ENCODE measurements around the gene POC1A.

POC1A gene

GRCh38 chr3:52194485-52195290, 40.5 kb upstream of the POC1A start:
- FAIRE-seq (no peak), DNase-seq (ENCODE audit: insufficient read length) (no peak)
- TF ChIP-seq POLR2AphosphoS5 (IDR thresholded peaks at IDR 0.05; ENCODE audit: low read depth, low read length) (no peak), TAF1 (IDR thresholded peaks at IDR 0.05; ENCODE audit: borderline replicate concordance, low read depth, low read length) (no peak), POLR2A (IDR thresholded peaks at IDR 0.05; ENCODE audit: low read depth, low read length) (no peak)

- TF ChIP-seq TAF1 (IDR thresholded peaks at IDR 0.05; ENCODE audit: borderline replicate concordance, low read depth, low read length) = no peak
- no peak for DNase-seq (ENCODE audit: insufficient read length)
- no peak for FAIRE-seq
These were observed 38.8 kb upstream of the POC1A start for GRCh38 chr3:52193065-52193464.

- no peak for TF ChIP-seq TAF1 (IDR thresholded peaks at IDR 0.05; ENCODE audit: borderline replicate concordance, low read depth, low read length)
- DNase-seq (ENCODE audit: insufficient read length) (no peak), FAIRE-seq (no peak)
These were observed 37.4 kb upstream of the POC1A start for GRCh38 chr3:52191663-52192062.

GRCh38 chr3:52190294-52191074, 36.3 kb upstream of the POC1A start:
- FAIRE-seq = no peak
- TF ChIP-seq POLR2AphosphoS5 (IDR thresholded peaks at IDR 0.05; ENCODE audit: low read depth, low read length) = no peak
- no peak for TF ChIP-seq POLR2A (IDR thresholded peaks at IDR 0.05; ENCODE audit: low read depth, low read length)
- no peak for TF ChIP-seq TAF1 (IDR thresholded peaks at IDR 0.05; ENCODE audit: borderline replicate concordance, low read depth, low read length)
- DNase-seq (ENCODE audit: insufficient read length) = no peak

- no peak for DNase-seq (ENCODE audit: insufficient read length)
- FAIRE-seq = no peak
- TF ChIP-seq POLR2AphosphoS5 (IDR thresholded peaks at IDR 0.05; ENCODE audit: low read depth, low read length) (no peak), TAF1 (IDR thresholded peaks at IDR 0.05; ENCODE audit: borderline replicate concordance, low read depth, low read length) (no peak), POLR2A (IDR thresholded peaks at IDR 0.05; ENCODE audit: low read depth, low read length) (no peak)
These were observed 34.3 kb upstream of the POC1A start for GRCh38 chr3:52188556-52188955.

DNA sequence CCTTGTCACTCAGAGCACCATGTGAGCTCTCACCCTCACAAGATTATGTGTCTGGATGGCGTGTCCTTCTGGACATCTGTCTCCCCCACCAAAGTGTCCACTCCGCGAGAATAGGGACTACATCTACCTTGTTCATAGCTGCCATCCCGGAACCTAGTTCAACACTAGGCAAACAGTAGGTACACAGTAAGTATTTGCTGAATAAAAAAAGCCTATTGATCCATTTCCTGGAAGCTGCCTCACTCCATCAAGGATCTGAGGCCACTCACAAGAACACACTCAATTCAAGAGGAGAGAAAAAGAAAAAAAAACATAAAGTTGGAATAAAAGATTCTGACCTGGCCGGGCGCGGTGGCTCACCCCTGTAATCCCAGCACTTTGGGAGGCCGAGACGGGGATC, 32.5 kb upstream of the POC1A start:
- TF ChIP-seq TAF1 (IDR thresholded peaks at IDR 0.05; ENCODE audit: borderline replicate concordance, low read depth, low read length) (no peak), POLR2A (IDR thresholded peaks at IDR 0.05; ENCODE audit: low read depth, low read length) (no peak), POLR2AphosphoS5 (IDR thresholded peaks at IDR 0.05; ENCODE audit: low read depth, low read length) (no peak)
- DNase-seq (ENCODE audit: insufficient read length) = no peak
- no peak for FAIRE-seq

DNA sequence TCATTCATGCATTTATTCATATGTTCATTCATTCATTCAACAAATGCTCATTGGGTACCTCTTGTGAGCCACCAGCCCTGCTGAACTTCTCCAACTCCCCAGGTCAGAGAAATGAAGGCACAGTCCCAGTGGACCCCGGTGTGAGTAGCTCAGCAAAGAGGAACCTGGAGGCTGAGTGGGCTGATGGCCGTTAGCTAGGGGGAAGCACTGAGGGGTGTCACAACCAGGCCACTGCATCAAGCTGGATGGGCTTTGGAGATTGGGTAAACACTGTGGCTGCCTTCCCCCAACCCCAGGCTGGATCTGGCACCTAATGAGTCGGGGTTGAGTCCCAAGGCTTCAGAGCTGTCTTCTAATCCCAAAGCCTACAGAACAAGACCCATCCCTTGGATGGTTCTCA, 31.6 kb upstream of the POC1A start:
- DNase-seq (ENCODE audit: insufficient read length) = no peak
- FAIRE-seq = no peak
- TF ChIP-seq TAF1 (IDR thresholded peaks at IDR 0.05; ENCODE audit: borderline replicate concordance, low read depth, low read length) (no peak), POLR2AphosphoS5 (IDR thresholded peaks at IDR 0.05; ENCODE audit: low read depth, low read length) (no peak), POLR2A (IDR thresholded peaks at IDR 0.05; ENCODE audit: low read depth, low read length) (no peak)

DNA sequence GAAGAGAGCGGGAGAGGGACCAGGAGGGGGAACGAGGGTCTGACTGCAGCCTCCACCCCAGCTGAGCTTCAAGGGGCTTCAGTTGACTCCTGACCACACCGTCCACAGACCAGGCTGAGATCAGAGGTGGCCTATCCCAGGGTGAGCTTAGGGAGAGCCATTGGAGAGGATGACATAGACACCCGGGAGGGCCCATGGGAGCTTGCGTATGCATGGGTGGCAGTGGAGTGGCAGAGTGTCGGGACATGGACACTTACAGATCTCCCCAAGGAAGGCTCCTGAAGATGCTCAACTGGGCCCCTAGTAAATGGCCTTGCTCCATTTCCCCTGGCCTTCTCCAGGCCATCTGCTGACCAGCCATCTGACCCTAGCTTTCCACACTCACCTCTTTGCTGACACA, 31.1 kb upstream of the POC1A start:
- DNase-seq (ENCODE audit: insufficient read length) (no peak), FAIRE-seq (no peak)
- TF ChIP-seq TAF1 (IDR thresholded peaks at IDR 0.05; ENCODE audit: borderline replicate concordance, low read depth, low read length) (no peak), POLR2AphosphoS5 (IDR thresholded peaks at IDR 0.05; ENCODE audit: low read depth, low read length) (no peak), POLR2A (IDR thresholded peaks at IDR 0.05; ENCODE audit: low read depth, low read length) (no peak)

- no peak for TF ChIP-seq TAF1 (IDR thresholded peaks at IDR 0.05; ENCODE audit: borderline replicate concordance, low read depth, low read length)
- TF ChIP-seq POLR2A (IDR thresholded peaks at IDR 0.05; ENCODE audit: low read depth, low read length) = no peak
- no peak for TF ChIP-seq POLR2AphosphoS5 (IDR thresholded peaks at IDR 0.05; ENCODE audit: low read depth, low read length)
- no peak for FAIRE-seq
These were observed 30.5 kb upstream of the POC1A start for GRCh38 chr3:52184690-52185089.

DNA sequence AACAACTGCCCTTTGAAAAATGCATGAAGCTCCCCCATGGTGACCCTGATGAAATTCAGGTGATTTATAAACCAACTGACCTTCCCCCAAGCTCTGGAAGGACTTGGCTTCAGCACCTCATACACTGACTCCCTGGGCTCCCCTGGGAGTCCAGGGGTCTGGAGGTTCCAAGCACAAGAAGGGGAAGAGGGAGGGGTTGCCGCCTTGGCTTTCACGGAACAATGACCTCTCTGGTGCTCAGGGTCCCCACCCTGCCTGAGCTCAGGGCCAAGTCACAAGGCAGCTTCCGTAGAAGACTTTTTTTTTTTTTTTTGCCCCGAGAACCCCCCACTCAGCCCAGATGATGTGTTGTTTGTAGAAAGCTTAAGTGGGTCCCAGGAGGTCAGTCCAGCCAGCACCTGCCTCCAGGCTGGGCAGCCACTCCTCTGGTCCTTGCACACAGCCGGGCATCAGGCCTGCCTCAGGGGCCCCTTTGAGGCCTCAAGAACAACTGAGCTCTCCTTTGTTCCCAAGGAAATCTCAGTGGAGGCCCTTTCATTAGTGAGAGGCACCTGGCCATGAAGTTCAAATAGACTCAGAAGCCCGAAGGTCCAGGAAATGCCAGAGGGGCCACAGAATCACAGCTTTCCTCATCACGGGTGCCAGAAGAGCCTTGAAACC, 29.7 kb upstream of the POC1A start:
- no peak for FAIRE-seq
- DNase-seq (ENCODE audit: insufficient read length) = no peak
- TF ChIP-seq POLR2A (IDR thresholded peaks at IDR 0.05; ENCODE audit: low read depth, low read length) (no peak), TAF1 (IDR thresholded peaks at IDR 0.05; ENCODE audit: borderline replicate concordance, low read depth, low read length) (no peak), POLR2AphosphoS5 (IDR thresholded peaks at IDR 0.05; ENCODE audit: low read depth, low read length) (no peak)

More at GRCh38 chr3:52184690-52185089, 30.5 kb upstream of the POC1A start:
- DNase-seq (ENCODE audit: insufficient read length) = no peak

- no peak for FAIRE-seq
- TF ChIP-seq POLR2A (IDR thresholded peaks at IDR 0.05; ENCODE audit: low read depth, low read length) (no peak), TAF1 (IDR thresholded peaks at IDR 0.05; ENCODE audit: borderline replicate concordance, low read depth, low read length) (no peak), POLR2AphosphoS5 (IDR thresholded peaks at IDR 0.05; ENCODE audit: low read depth, low read length) (no peak)
- DNase-seq (ENCODE audit: insufficient read length) = no peak
These were observed 28.5 kb upstream of the POC1A start for GRCh38 chr3:52182691-52183090.

All from GM12892 (cell line).